ENCODE data around the gene LTBP3.

GRCh38 chr11:65591939-65592857, 34.0 kb upstream of the LTBP3 start:
- TF ChIP-seq, protein P1, sequence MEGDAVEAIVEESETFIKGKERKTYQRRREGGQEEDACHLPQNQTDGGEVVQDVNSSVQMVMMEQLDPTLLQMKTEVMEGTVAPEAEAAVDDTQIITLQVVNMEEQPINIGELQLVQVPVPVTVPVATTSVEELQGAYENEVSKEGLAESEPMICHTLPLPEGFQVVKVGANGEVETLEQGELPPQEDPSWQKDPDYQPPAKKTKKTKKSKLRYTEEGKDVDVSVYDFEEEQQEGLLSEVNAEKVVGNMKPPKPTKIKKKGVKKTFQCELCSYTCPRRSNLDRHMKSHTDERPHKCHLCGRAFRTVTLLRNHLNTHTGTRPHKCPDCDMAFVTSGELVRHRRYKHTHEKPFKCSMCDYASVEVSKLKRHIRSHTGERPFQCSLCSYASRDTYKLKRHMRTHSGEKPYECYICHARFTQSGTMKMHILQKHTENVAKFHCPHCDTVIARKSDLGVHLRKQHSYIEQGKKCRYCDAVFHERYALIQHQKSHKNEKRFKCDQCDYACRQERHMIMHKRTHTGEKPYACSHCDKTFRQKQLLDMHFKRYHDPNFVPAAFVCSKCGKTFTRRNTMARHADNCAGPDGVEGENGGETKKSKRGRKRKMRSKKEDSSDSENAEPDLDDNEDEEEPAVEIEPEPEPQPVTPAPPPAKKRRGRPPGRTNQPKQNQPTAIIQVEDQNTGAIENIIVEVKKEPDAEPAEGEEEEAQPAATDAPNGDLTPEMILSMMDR (CRISPR knock-in tag; IDR thresholded peaks at IDR 0.05) = no peak
- TF ChIP-seq FOXP4 (CRISPR knock-in tag; IDR thresholded peaks at IDR 0.05) (no peak), EZH2 (conservative IDR thresholded peaks at IDR 0.05; ENCODE audit: low read depth, low read length) (no peak), SIN3A (IDR thresholded peaks at IDR 0.05; ENCODE audit: borderline replicate concordance, low read depth, low read length) (no peak)
